ENCODE results near the gene MITF. TPM values are rescaled to one million over a fixed set of nuclear protein-coding genes. Genes with fewer than 3 reads are reported as not detected.

MITF gene
- total RNA-seq, 4 donors from 2014 or later: 2.1 to 9.1 (median 4.7) TPM

DNA sequence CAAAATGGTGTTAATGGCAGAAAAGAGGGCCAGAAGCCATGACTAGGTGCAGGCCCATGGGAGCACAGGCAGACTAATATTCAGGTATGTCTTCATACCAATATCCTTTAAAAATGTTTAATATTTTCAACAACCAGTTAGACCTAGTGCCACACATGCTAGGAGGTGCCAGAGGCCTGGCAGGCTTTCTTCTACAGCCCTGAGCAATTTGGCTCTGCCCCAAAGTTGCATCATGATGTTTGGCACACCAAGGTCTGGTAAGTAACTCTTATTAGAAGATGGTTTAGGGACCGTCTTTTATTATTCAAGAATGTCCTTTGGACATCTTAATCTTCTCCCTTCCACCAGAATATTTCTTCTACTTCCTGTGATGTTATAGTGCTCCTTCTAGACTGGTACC, 34.8 kb downstream of the MITF start:
- no peak overlapping the region for H3K27ac ChIP-seq
- no peaks in the 10 kb centered on the region for H3K9me3 ChIP-seq
- TF ChIP-seq POLR2A (IDR thresholded peaks at IDR 0.05): no peak
- no peak overlapping the region for H3K4me3 ChIP-seq
- no peaks in the 10 kb centered on the region for H3K27me3 ChIP-seq
- H3K36me3 ChIP-seq: no peaks in the 10 kb centered on the region
- H3K4me1 ChIP-seq: no peaks in the 10 kb centered on the region
- no peak for DNase-seq

DNA sequence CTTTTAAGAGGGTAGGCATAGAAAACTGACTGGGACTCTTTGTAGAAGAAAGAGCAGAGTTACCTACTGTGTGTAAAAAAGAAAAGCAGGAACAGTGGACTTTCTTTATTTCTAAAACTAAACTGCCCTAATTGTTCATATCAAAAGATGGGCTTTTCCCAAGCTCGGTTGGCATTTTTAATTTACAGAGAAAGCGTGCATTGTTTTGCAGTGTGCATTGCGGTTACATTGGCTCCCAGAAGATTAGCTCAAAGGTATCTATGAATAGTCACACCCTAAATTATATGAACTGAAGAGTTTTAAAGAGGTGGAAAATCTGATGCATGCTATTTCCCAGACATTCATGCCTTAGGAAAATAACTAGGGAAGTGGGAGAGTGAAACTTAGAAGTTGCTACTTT, 36.5 kb downstream of the MITF start:
- H3K9me3 ChIP-seq: no peaks in the 10 kb centered on the region
- H3K27me3 ChIP-seq: no peaks in the 10 kb centered on the region
- no peak overlapping the region for H3K27ac ChIP-seq
- H3K36me3 ChIP-seq: no peaks in the 10 kb centered on the region
- no peak for TF ChIP-seq POLR2A (IDR thresholded peaks at IDR 0.05)
- TF ChIP-seq, protein P1, sequence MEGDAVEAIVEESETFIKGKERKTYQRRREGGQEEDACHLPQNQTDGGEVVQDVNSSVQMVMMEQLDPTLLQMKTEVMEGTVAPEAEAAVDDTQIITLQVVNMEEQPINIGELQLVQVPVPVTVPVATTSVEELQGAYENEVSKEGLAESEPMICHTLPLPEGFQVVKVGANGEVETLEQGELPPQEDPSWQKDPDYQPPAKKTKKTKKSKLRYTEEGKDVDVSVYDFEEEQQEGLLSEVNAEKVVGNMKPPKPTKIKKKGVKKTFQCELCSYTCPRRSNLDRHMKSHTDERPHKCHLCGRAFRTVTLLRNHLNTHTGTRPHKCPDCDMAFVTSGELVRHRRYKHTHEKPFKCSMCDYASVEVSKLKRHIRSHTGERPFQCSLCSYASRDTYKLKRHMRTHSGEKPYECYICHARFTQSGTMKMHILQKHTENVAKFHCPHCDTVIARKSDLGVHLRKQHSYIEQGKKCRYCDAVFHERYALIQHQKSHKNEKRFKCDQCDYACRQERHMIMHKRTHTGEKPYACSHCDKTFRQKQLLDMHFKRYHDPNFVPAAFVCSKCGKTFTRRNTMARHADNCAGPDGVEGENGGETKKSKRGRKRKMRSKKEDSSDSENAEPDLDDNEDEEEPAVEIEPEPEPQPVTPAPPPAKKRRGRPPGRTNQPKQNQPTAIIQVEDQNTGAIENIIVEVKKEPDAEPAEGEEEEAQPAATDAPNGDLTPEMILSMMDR (IDR thresholded peaks at IDR 0.05): no peak
- no peak for DNase-seq
- H3K4me1 ChIP-seq: no peaks in the 10 kb centered on the region
- H3K4me3 ChIP-seq: no peak overlapping the region

DNA sequence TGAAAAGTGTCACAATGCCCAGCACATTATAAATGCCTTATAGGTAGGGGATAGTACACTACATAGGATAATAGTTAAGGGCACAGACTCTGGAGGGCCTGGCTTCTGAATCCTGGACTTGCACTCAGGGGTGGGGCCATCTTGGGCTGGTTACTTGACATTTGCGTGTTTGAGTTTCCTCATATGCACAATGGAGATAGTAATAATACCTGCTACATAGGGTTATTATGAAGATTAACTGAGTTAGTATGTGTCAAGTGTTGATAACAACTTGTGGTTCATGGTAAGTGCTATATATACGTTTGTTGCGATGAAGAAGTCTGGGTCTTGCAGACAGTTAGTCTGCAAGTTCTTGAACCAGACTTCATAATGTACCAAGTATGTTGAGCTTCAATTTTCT, 37.0 kb downstream of the MITF start:
- no peaks in the 10 kb centered on the region for H3K9me3 ChIP-seq
- no peak overlapping the region for H3K27ac ChIP-seq
- H3K36me3 ChIP-seq: no peaks in the 10 kb centered on the region
- no peak for TF ChIP-seq POLR2A (IDR thresholded peaks at IDR 0.05)
- TF ChIP-seq, protein P1 (IDR thresholded peaks at IDR 0.05): no peak
- no peak overlapping the region for H3K4me3 ChIP-seq
- no peaks in the 10 kb centered on the region for H3K27me3 ChIP-seq
- H3K4me1 ChIP-seq: no peaks in the 10 kb centered on the region
- DNase-seq: no peak

DNA sequence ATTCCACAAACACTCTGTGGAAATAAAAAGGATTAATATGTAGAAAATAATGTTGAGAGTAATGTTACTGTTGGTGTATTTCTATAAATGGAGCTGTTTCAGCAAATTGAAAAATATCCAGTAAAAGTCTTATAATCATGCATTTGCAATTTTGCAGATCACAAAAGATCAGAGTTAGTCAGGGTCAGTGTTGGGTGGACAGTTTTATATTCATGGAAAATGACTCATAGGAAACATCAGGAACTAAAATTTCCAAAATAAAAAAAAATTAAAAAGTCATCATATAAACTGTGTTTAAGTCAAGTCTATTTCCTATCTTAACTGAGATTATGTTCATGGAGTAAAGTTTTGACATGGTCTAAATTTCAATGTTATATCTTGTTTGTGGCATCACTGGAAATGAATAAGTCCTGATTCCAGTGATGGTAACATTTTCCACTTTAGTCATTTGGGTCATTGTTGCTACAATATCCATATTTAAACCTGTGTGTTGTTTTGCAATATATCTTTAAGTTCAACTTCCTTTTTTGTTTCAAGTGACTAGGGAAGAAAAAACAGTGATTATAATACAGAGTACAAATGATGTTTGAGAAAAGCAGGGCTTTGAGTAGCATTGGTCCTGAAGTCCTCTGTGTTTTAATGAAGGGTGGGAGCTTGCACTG, 37.8 kb downstream of the MITF start:
- Histone ChIP-seq H3K27ac (no peak overlapping the region), H3K36me3 (no peaks in the 10 kb centered on the region), H3K4me3 (no peak overlapping the region), H3K4me1 (no peaks in the 10 kb centered on the region), H3K27me3 (no peaks in the 10 kb centered on the region), H3K9me3 (no peaks in the 10 kb centered on the region)
- no peak for TF ChIP-seq POLR2A (IDR thresholded peaks at IDR 0.05)
- TF ChIP-seq, protein P1 (IDR thresholded peaks at IDR 0.05): no peak
- no peak for DNase-seq

DNA sequence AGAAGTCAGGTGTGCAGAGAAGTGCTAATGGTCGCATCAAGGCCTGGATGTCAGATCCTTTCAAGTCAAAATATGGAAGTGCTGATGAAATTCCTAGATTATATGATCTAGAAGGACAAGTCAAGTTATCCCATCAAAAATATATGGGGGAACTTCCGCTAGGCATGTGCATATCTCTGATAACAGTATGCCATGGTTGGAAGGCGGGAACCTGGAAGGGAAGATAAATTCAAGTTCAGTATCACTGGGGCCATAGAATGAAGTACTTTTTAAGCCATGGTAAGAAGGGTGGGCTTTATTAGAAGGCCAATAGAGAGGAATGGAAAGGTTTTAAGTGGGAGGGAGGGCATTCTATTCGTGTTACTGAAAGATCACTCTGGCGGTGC, 38.3 kb downstream of the MITF start:
- no peak overlapping the region for H3K4me3 ChIP-seq
- H3K9me3 ChIP-seq: no peaks in the 10 kb centered on the region
- H3K4me1 ChIP-seq: no peaks in the 10 kb centered on the region
- no peak for DNase-seq
- H3K36me3 ChIP-seq: no peaks in the 10 kb centered on the region
- no peak for TF ChIP-seq POLR2A (IDR thresholded peaks at IDR 0.05)
- TF ChIP-seq, protein P1 (IDR thresholded peaks at IDR 0.05): no peak
- H3K27ac ChIP-seq: no peak overlapping the region
- H3K27me3 ChIP-seq: no peaks in the 10 kb centered on the region

DNA sequence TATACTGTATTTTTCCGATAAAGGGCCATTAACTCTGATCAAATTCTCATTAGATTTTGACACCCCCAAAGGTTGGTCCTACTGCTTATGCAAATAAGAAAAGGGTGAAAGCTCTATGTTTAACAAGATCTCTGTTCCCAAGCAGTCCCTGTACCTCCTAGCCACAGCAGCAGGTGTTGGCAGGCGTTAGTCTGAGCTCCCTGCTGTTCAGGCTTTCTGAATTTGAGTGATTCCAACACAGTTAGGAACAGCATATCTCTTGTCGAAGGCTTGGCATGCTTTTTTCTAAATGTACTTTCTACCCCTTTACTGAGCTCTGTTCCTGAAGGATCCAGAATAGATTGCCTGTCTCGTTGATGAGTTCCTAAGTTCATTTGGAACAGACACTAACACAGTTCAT, 42.3 kb downstream of the MITF start:
- Histone ChIP-seq H3K9me3 (no peaks in the 10 kb centered on the region), H3K36me3 (no peaks in the 10 kb centered on the region), H3K4me1 (peaks cover 0 to 10% (median 0%) of the 10 kb centered on the region in 4 donors), H3K27ac (no peak overlapping the region), H3K27me3 (no peaks in the 10 kb centered on the region), H3K4me3 (no peak overlapping the region)
- no peak for DNase-seq
- TF ChIP-seq, protein P1 (IDR thresholded peaks at IDR 0.05): no peak
- TF ChIP-seq POLR2A (IDR thresholded peaks at IDR 0.05): no peak
